Stomach (tissue), 9 donors: Measurements from ENCODE around the gene ERLEC1. TPM values are rescaled to one million over a fixed set of nuclear protein-coding genes. Genes with fewer than 3 reads are reported as not detected.
"Not testable (repeated sequence)": the region's sequence is repeated elsewhere in the genome, so short reads cannot be mapped to it uniquely, and the experiment has no call there.

Source experiments
- DNase-seq, 2 donors: peaks; one replicate each; pipeline versions ENCODE4 v3.0.0 to v3.0.0-alpha.2; 2013 to 2019
- H3K27ac ChIP-seq, 5 donors: fragments of 200-600 bp in 4 of 5; sonication (generic) in 4 of 5; one replicate each; pipeline ENCODE4 v1.5.1; 2013 to 2019; ENCODE audit warnings: mild to moderate bottlenecking in 1 of 5, moderate library complexity in 1 of 5
- H3K27me3 ChIP-seq, 3 donors: fragments of 200-600 bp; sonication (generic); one replicate each; pipeline ENCODE4 v1.5.1; 2017 to 2019; ENCODE audit warnings: mixed run types in 1 of 3
- H3K36me3 ChIP-seq, 4 donors: fragments of 200-600 bp; sonication (generic); 1 replicate in 3 of 4; 2 replicates in 1 of 4; pipeline ENCODE4 v1.5.1; 2016 to 2019
- H3K4me1 ChIP-seq, 4 donors: fragments of 200-600 bp; sonication (generic); one replicate each; pipeline ENCODE4 v1.5.1; 2016 to 2019
- H3K4me3 ChIP-seq, 4 donors: fragments of 200-600 bp; sonication (generic) in 3 of 4; one replicate each; pipeline ENCODE4 v1.5.1; 2016 to 2019; ENCODE audit warnings: mild to moderate bottlenecking in 1 of 4
- H3K9me3 ChIP-seq, 4 donors: fragments of 200-600 bp; sonication (generic); one replicate each; pipeline ENCODE4 v1.5.1; 2016 to 2019
- EP300 ChIP-seq: sonication (generic); formaldehyde crosslinking; IDR thresholded peaks from one replicate; pipeline ENCODE4 v1.6.1; 2017; ENCODE audit warnings: antibody characterized with exemption
- POLR2A ChIP-seq, 4 donors: fragments of 450-650 bp; IDR thresholded peaks; one replicate each; pipeline ENCODE4 v1.6.1; 2016; ENCODE audit warnings: antibody characterized with exemption in 4 of 4, control low read depth in 2 of 4, mild to moderate bottlenecking in 1 of 4, moderate library complexity in 1 of 4
- POLR2AphosphoS5 ChIP-seq, 3 donors: sonication (generic); formaldehyde crosslinking; IDR thresholded peaks; one replicate each; pipeline ENCODE4 v1.6.1; 2016; ENCODE audit warnings: antibody characterized with exemption in 3 of 3
- WGBS, 5 donors: extraction: QIAGEN DNeasy Blood & Tissue Kit in 3 of 5; methylation state at CpG; one replicate each; pipeline versions ENCODE4 v1.1.5 to v1.1.7; 2013 to 2018; 5-methylcytosine and 5-hydroxymethylcytosine counted together
- intact Hi-C: fragments of 100-400 bp; cut with DNase I; formaldehyde crosslinking; loops from one replicate; pipeline ENCODE4 v1.15.1; 2023; ENCODE audit warnings: low total_unique reads
- polyA plus RNA-seq, 3 donors: library from polyadenylated mRNA; stranded (reverse); fragments of 200-250 nt; gene quantifications; one replicate each; pipeline ENCODE4 v1.2.3, GENCODE V29; 2013
- total RNA-seq, 5 donors: library from RNA; depleted of rRNA; stranded (reverse); fragments of >200 nt; gene quantifications; one replicate each; pipeline versions ENCODE4 v1.1.0 to v1.2.3, GENCODE V29; 2014 to 2016
- TF ChIP-seq, protein P1 (sequence below), 7 experiments: fragments of 450-650 bp in 4 of 7; fragments of 200-600 bp in 3 of 7; sonication (generic) in 3 of 7; IDR thresholded peaks; one replicate each; pipeline ENCODE4 v1.5.1; 2016 to 2019; ENCODE audit warnings: antibody characterized with exemption in 7 of 7, control low read depth in 2 of 7, mild to moderate bottlenecking in 1 of 7
- donor health status: healthy with polysubstance abuse.
- donor health status: Bipolar disorder and iron deficiency.
- donor health status: healthy.

The ERLEC1 gene
- total and polyA plus RNA-seq, 8 donors: 7.0 to 225 (median 32.5) TPM

DNA sequence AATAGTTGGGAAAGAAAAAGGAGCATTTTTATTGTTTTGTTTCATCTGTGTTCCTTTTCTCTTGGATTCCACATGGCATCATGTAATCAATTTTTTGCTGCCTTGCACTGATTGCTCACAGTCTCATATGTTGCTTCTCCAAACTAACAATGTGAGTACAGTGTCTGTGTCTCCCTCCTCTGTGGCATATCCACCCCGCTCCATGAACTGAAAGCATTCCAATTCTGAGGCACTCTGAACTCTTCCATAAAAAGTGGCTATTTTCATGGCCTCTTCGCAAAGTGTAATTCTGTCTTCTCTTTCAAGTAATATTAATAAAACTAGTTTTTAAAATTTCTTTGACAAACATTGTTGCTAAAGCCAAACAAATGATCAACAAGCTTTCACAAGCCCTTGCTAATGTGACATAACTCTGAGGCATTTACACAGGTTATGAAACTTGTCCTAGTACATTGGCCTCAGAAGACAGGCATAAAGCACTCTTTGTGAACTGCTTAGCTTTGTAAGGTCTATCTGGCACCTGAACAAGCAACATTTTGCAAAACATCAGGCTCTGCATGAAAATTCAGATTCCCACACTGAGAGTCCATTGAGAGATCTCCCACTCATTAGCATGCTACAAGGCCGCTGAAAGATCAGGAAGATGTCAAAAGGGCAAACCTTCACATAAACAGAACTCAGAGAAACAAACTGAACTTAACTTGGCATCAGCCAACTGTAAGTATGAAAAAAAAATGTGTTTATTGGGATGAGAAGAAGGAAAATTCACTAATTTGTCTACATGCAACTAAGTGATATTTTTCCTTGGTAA, 39.9 kb downstream of the ERLEC1 start:
- Histone ChIP-seq H3K36me3 (peaks cover 0 to 12% (median 4%) of the 10 kb centered on the region in 4 donors), H3K27ac (peak overlapping the region in 2 of 5 donors; percentile 11 to 31), H3K27me3 (no peaks in the 10 kb centered on the region), H3K4me3 (no peak overlapping the region), H3K9me3 (no peaks in the 10 kb centered on the region), H3K4me1 (peaks cover 0 to 24% (median 5%) of the 10 kb centered on the region in 4 donors)
- WGBS, 5 donors: 58 to 72% (median 67%) methylated on average over 3 of the region's 3 CpGs
- DNase-seq: peak in 1 of 2 donors; percentile 36
- TF ChIP-seq, protein P1, sequence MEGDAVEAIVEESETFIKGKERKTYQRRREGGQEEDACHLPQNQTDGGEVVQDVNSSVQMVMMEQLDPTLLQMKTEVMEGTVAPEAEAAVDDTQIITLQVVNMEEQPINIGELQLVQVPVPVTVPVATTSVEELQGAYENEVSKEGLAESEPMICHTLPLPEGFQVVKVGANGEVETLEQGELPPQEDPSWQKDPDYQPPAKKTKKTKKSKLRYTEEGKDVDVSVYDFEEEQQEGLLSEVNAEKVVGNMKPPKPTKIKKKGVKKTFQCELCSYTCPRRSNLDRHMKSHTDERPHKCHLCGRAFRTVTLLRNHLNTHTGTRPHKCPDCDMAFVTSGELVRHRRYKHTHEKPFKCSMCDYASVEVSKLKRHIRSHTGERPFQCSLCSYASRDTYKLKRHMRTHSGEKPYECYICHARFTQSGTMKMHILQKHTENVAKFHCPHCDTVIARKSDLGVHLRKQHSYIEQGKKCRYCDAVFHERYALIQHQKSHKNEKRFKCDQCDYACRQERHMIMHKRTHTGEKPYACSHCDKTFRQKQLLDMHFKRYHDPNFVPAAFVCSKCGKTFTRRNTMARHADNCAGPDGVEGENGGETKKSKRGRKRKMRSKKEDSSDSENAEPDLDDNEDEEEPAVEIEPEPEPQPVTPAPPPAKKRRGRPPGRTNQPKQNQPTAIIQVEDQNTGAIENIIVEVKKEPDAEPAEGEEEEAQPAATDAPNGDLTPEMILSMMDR (IDR thresholded peaks at IDR 0.05): no peak
- TF ChIP-seq POLR2AphosphoS5 (IDR thresholded peaks at IDR 0.05) (peak; percentile 10 to 51 (median 23)), EP300 (no peak)
- intact Hi-C loops: no loop called here

DNA sequence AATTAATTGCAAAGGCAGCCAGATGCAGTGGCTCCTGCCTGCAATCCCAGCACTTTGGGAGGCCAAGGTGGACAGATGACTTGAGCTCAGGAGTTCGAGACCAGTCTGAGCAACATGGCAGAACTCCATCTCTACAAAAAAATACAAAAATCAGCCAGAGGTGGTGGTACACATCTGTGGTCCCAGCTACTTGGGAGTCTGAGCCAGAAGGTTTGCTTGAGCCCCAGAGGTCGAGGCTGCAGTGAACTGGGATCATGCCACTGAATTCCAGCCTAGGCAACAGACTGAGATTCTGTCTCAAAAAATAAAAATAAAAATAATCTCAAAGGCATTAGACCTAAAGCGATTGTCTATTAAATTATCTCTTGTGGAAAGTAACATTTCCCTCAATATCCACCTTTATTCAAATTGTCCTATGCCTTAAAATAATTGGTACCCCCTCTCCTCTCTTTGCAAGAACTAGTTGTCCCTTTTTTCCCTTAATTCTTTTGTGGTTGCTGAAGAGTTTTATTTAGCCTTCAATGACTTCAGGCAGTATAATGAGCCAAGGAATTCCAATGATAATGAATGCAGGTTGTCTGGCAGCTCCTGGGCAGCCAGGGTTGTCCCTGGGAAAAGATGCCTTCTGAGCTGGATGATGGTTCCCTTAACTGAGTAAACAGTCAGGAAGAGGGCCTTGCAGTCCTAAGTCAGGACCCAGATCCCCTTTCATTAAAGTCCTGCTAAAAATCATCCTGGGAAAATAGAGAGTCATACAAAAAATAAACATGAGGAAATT, 40.7 kb downstream of the ERLEC1 start:
- H3K9me3 ChIP-seq: no peaks in the 10 kb centered on the region
- intact Hi-C loops: no loop called here
- peak overlapping the region in 1 of 5 donors; percentile 31 for H3K27ac ChIP-seq
- no peak for DNase-seq
- H3K4me1 ChIP-seq: peaks cover 0 to 24% (median 5%) of the 10 kb centered on the region in 4 donors
- H3K4me3 ChIP-seq: no peak overlapping the region
- no peaks in the 10 kb centered on the region for H3K27me3 ChIP-seq
- 74 to 91% (median 89%) methylated on average over 3 of the region's 3 CpGs for WGBS, 5 donors
- no peak for TF ChIP-seq EP300
- no peak for TF ChIP-seq POLR2A (IDR thresholded peaks at IDR 0.05)
- TF ChIP-seq, protein P1 (IDR thresholded peaks at IDR 0.05): no peak
- no peak for TF ChIP-seq POLR2AphosphoS5 (IDR thresholded peaks at IDR 0.05)
- peaks cover 0 to 13% (median 8%) of the 10 kb centered on the region in 4 donors for H3K36me3 ChIP-seq

DNA sequence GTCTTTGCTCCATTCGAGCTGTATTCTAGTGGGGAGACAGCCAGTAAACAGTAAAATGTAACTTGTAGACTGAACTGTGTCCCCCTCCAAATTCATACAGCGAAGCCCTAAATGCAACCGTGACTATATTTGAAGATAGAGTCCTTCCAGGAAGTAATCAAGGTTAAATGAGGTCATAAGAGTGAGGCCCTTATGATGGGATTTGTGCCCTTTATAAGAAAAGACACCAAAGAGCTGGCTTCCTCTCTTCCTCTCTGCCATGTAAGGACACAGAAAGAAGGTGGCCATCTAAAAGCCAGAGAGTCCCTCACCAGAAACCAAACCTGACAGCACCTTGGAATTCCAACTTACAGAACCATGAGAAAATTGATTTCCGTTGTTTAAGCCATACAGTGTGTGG, 41.5 kb downstream of the ERLEC1 start:
- no peak overlapping the region for H3K27ac ChIP-seq
- no peaks in the 10 kb centered on the region for H3K27me3 ChIP-seq
- intact Hi-C loops: no loop called here
- H3K9me3 ChIP-seq: no peaks in the 10 kb centered on the region
- DNase-seq: no peak
- no peak overlapping the region for H3K4me3 ChIP-seq
- TF ChIP-seq, protein P1 (IDR thresholded peaks at IDR 0.05): no peak
- no peak for TF ChIP-seq POLR2AphosphoS5 (IDR thresholded peaks at IDR 0.05)
- no peak for TF ChIP-seq POLR2A (IDR thresholded peaks at IDR 0.05)
- no peak for TF ChIP-seq EP300
- WGBS, 5 donors: 95 to 97% (median 96%) methylated on average over 4 of the region's 4 CpGs
- H3K36me3 ChIP-seq: peaks cover 0 to 13% (median 8%) of the 10 kb centered on the region in 4 donors
- peaks cover 0 to 24% (median 5%) of the 10 kb centered on the region in 4 donors for H3K4me1 ChIP-seq

DNA sequence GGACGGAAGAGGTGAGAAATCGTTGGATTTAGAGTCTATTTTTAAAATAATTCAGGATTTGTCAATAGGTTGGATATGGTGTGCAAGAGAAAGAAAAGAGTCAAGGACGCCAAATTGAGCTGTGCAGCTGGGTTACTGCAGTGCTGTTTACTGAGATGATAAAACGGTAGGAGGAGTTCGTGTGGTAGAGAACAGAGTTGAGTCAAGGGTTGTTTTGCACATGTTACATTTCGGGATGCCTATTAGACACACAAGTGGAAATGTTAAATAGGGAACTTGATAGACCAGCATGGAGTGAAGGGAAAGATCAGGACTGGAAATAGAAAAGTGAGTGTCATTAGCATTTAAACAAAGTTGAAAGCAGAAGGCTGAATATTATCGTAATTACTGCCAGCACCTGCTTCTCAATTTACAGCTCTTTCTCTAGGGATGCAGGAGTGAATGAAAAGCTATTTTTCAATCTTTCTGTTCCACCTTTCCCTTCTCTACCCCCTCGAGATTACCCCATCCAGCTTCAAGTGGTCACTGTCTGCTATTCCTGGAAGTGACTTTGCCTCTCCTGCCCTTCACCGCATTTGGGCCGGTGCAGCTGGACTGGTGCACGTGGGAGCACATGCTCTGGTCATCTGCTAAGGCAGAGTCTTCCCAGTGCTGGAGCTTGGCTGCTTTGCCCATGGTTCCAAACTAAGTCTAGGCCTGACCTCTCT, 42.6 kb downstream of the ERLEC1 start:
- no peak for DNase-seq
- Histone ChIP-seq H3K36me3 (peaks cover 0 to 13% (median 8%) of the 10 kb centered on the region in 4 donors), H3K9me3 (no peaks in the 10 kb centered on the region), H3K4me3 (no peak overlapping the region), H3K4me1 (peaks cover 0 to 24% (median 5%) of the 10 kb centered on the region in 4 donors), H3K27me3 (no peaks in the 10 kb centered on the region), H3K27ac (no peak overlapping the region)
- 82 to 92% (median 87%) methylated on average over 11 of the region's 11 CpGs for WGBS, 5 donors
- no peak for TF ChIP-seq EP300
- TF ChIP-seq POLR2A (IDR thresholded peaks at IDR 0.05): no peak
- no peak for TF ChIP-seq POLR2AphosphoS5 (IDR thresholded peaks at IDR 0.05)
- TF ChIP-seq, protein P1 (IDR thresholded peaks at IDR 0.05): no peak
- intact Hi-C loops: no loop called here

DNA sequence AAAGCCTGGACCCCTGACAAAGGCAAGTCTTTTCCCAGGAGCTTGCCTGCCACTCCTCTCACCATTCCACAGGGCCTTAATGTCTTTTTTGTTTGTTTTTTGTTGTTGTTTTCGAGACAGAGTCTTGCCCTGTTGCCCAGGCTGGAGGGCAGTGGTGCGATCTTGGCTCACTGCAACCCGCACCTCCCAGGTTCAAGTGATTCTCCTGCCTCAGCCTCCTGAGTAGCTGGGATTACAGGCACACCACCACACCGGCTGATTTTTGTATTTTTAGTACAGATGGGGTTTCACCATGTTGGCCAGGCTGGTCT, 43.1 kb downstream of the ERLEC1 start:
- DNase-seq, intact Hi-C loops, H3K4me3 ChIP-seq, H3K9me3 ChIP-seq, H3K27ac ChIP-seq, H3K27me3 ChIP-seq: not testable (repeated sequence)
- Histone ChIP-seq H3K4me1 (peaks cover 0 to 24% (median 5%) of the 10 kb centered on the region in 4 donors), H3K36me3 (peaks cover 0 to 13% (median 8%) of the 10 kb centered on the region in 4 donors)
- 88 to 98% (median 94%) methylated on average over 4 of the region's 4 CpGs for WGBS, 5 donors
